Measurements from ENCODE around the gene YIPF7. TPM values are rescaled to one million over a fixed set of nuclear protein-coding genes. Genes with fewer than 3 reads are reported as not detected.

Gene YIPF7
- polyA plus RNA-seq, 2 of the 4 experiments (the other 2 are of a cell fraction): not detected

Other genes with a start within 250 kb of the YIPF7 start
- not detected in 2 replicates for gene KCTD8, start 202.8 kb downstream of the YIPF7 start, polyA plus RNA-seq (2011; rRNA removed)
- gene KCTD8, start 202.8 kb downstream of the YIPF7 start, polyA plus RNA-seq (2017; fragmentation: RNase III; extraction: RNeasy Plus Mini Kit Qiagen cat#74134 plus additional on column Dnase treatment): not detected in 3 replicates
- 15.5 and 23.5 TPM in 2 replicates for gene GUF1, start 26.8 kb upstream of the YIPF7 start, polyA plus RNA-seq (2011; rRNA removed)
- gene GUF1, start 26.8 kb upstream of the YIPF7 start, polyA plus RNA-seq (2017; fragmentation: RNase III; extraction: RNeasy Plus Mini Kit Qiagen cat#74134 plus additional on column Dnase treatment): 9.9 to 11.2 TPM (median 10.7 TPM) in 3 replicates
- gene GNPDA2, start 74.9 kb upstream of the YIPF7 start, polyA plus RNA-seq (2011; rRNA removed): 15.9 and 19.7 TPM in 2 replicates
- gene GNPDA2, start 74.9 kb upstream of the YIPF7 start, polyA plus RNA-seq (2017; fragmentation: RNase III; extraction: RNeasy Plus Mini Kit Qiagen cat#74134 plus additional on column Dnase treatment): 11.2 to 12.4 TPM (median 12.2 TPM) in 3 replicates